ENCODE data around the gene BAG5.

DNA sequence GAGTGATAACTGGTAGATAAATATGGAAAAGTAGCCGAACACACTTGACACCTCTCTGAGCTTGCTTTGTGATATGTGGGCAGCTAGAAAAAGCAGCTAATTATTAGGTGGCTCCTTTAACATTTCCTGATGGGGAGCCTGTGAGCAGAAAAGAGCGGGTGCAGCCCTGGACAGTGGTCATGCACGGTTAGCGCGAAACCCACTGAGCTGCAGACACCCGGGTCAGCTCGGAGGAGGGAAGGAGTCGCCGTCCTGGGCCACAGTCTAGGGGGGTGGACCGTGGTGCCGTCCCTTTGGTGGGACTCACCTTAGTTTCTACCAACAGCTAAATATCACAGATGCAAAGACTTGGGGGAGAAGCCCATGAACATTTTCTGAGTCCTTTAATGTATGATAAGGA is 7.0 kb upstream of the BAG5 start:
- no peak for TF ChIP-seq POLR2AphosphoS5 (IDR thresholded peaks at IDR 0.05; ENCODE audit: borderline replicate concordance, low read depth, low read length)
- TF ChIP-seq EZH2 (IDR thresholded peaks at IDR 0.05): no peak
- TF ChIP-seq FOXP2 (optimal IDR thresholded peaks at IDR 0.05; ENCODE audit: control extremely low read depth, extremely low read length, insufficient read depth): no peak

Data from SK-N-MC (cell line).